Stimulated activated CD8-positive, alpha-beta memory T cell treated with anti-CD3 and anti-CD28 coated beads, Interleukin-15, amount 100 ng/mL, for 4 hours (primary cell): ENCODE results near the gene MACROH2A1.

ENCODE experiments used
- DNase-seq, 2 donors: peaks; one replicate each; pipeline ENCODE4 v3.0.0-alpha.2; 2020; ENCODE audit warnings: low read depth in 2 of 2

MACROH2A1 gene

DNA sequence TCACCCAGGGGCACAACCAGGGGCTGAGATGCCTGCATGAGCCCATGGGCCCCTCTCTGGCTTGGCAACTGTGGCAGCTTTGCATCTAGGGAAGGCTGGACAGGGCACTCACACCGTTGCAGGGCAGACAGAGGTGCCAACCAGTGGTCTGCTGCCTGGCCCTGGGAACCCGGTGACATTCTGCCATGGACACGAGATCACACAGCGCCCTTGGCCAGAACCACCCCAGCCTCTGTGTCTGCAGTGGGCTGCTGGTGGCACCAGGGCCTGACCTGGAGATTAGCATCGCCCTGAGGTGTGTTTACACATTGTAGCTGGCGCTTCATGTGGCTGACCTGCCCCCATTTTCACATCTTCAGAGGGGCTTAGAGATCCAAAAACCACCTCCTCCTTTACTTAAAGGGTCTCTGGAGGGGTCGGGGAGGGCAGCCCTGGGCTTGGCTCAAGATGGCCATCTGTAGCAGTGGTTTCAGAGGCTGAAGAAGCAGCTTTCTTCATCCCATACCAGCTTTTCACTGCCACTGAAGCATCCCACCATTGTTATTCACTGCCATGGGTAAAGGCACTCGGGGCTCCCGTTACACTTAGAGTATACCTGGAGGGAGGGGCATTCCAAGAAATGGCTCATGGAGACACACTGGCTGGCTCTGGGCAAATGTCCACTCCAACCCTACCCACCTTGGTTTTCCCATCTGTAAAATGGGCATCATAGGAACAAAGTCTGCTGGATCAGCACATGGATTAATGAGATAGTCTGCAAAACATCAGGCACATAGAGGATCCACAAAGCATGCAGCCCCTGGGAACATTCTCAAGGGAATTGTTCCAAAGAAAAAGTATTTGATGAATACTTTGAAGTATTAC is 36.7 kb upstream of the MACROH2A1 start:
- DNase-seq = no peak

DNA sequence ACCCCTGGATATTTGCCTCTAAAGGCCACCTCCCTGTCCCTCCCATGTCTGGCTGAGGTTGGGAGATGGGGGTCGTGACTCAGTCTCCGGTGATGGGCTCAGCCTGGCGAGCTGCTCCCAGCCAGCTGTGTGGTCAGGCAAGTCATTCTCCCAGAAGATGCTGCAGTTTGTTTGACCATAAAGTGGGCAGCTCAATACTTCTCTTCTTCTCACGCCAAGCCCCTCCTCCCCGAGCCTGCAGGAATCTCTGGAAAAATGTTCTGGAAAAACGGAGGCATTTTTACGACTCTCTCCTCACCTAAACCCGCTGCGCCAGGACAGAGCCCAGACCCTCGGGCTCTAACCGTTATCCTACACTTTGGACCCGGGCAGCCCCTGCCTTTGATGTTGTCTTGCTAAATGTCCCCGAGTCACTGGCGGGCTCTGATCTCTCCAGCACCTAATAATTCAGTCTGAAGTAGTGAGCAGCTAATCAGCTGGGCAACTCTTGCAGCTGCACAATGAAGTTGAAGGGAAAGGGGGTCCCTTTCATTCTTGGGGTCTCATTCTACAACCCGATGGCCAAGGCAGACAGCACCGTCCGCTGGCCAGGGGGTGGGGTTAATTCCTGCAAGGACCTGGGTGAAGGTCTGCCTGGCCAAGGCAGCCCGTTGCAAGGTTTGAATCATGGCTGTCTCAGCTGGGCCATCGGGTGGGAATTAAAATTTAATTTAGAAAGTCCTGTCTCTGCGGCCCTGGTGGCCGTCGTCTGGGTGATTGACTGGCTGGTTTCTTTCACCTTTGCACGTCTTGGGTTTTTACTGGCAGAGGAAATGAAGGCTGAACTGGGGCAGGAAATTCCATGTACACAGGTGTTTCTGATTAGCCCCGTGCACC is 35.8 kb upstream of the MACROH2A1 start:
- no peak for DNase-seq

DNA sequence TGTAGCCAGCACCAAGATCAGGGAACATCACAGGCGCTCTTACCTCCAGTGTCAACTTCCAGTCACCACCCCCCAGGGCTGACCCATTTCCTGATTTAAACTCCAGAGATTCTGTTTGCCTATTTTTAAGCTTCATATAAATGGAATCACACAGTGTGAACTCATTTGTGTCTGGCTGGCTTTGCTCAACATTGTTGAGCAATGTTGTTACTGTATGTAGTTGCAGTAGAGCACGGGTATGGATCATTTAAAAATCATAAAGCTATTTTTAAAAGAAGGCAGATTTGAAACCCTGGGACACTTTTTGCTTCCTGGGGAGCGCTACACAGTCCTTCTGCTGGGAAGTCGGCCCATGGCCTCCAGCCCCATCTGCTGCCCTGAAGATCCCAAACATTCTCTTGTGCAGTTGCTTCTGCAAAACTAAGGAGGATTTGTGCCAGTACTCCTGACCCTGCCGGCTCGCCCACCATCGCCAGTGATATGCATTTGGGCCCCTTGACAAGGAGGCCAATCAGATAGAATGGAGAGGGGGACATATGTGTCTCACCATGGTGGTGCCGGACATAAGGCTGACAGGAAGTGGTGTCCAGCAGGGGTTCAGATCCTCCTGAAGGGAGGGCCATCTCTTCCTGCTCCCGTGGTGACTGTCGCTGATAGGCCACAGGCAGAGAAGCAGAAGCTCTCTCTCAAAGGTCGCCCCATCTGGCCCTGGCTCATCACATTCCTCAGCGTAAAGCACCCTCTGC is 34.8 kb upstream of the MACROH2A1 start:
- DNase-seq = no peak

DNA sequence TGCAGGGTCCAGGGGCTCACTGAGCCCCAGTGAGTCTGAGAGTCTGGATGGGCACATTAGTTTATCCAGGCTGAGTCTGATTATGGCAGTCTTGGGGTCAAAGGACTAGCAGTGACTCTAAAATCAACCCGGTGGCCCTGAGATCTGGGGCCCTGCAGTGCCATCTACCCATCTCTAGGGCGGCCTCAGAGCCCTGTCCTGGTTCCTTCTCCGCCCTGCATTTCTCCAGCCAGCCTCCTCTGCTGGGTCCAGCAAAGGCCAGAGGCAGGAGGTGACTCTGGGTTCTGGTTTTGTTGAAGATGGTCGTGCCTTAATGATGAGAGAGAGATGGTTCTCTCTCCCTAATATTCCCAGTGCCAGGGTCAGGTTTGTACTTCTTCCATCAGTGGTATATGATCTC is 33.1 kb upstream of the MACROH2A1 start:
- no peak for DNase-seq

DNA sequence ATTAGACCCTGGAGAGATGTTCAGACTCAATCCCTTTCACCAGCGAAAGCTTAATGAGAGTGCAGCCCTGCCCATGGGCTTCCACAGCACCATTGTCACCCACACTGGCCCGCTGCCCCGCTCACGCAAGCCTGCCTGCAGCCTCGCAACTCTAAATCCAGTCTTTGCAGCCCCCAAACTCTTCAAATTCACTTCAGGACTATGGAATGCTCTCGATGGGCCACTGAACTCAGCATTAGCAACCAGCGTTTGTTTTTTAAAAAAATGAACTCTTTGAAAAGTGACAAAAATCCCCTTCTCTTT is 31.1 kb upstream of the MACROH2A1 start:
- DNase-seq = no peak

DNA sequence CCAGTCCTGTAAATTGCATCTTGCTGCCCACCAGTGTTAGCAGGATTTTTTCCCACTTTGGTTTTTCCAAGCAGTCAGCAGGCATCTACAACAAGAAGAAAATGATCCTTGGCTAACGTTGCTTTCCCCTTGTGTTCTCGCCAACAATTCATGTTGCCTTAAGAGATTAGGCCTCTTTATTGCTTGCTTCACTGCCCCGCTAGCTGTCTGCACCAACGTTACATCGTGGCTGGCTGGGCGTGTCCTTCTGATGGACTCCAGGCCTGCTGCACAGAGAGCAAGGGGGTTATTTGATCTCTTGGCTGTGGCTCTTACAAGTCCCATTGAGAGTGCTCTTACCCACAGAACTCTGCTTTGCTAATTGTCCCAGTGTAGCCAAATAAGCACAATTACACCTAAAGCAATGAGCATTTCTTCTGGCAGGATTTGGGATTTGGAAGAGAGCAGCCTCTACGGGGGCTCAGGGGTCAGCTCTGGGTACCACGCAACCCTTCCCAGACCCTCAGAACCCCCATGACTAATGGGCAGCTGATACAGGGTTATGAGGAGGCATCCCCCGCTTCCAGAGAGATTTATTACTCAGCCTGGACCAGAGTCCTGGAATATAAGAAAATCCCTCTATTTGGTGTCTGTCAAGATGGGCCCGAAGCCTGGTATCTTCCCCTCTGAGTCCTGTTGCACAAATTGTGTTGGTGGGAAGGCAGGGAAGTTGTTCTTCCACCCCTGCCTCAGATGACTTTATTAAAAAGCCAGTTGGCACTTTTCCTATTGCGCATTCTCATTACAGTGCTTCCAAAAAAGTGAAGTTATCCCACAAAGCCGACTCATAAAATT is 30.5 kb upstream of the MACROH2A1 start:
- no peak for DNase-seq

DNA sequence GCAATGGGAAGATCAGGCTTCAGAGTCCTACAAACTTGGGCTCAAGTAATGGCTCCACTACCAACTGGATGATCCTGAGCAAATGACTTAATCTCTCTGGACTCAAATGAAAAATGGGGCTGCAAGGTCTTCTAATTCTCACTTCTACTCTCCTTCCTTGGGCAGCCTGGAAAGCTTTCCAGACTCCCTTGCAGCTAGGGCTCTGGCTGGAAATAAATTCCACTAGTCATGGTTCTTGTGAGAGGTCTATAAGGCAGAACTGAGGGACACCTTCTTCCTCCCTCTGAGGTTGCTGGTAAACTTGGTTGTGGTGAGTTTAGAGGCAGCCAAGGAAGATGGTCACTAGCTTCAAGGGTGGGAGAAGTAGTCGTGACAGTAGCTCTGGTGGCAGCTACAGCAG is 29.6 kb upstream of the MACROH2A1 start:
- no peak for DNase-seq

DNA sequence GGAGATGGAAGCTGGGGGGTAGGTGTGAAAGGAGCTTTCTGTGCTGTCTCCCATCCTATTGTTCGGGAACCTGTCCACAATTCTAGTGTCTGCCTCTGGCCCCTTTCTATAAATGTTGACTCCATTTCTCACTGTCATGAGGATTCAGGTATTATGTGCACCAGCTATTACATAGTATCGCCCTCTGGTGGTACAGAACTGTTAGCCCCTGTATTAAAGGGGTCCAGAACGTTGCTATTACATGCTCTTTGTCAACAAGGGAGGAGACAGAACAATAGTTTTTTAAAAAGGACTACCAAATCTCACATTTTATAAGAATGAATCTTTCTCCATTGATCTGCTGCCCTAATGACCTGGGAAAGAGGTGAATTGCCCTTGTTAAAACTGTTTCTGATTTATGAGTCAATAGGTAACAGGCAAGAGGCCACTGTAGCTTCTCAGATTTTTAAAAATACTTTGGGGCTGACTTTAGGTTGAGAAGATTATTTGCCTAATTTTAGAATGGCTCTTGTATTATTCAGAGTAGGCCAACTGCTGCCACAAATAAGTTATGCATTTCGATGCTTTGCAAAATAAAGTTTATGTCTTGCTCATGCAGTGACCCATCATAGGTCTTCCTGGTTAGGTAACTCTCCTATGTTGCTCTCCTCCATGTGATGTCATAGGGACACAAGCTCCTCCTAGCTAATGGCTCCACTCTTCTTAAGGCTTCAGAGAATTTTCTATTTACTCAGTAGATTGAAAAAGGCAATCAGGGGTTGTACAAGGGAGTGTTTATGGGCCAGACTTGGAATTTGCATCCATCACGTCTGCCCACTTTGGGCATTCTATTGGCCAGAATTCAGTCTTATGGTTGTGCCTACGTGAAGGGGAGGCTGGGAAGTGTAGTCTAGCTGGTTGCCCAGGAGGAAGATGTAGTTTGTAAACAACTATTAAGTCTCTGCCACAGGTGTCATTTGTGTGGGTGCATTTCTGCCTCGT is 27.4 kb upstream of the MACROH2A1 start:
- no peak for DNase-seq

DNA sequence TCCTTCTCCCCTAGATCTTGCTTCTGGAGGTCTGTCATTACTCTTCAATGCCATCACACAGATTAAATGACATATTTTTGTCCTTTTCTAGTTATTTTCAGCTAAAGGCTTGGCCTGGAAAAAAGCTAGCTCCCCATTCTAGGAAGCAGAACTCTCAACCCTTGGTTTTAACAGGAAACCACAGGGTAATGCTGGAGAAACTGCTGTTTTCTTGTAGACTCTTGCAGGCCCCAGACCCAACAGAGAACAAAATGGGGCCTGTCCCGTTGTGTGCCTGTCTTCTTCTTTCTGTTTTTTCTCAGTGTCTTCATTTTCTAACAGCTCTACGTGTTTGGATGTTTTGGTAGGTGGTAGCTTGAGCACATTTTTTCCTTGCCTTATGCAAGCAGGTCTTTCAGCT is 26.6 kb upstream of the MACROH2A1 start:
- no peak for DNase-seq

DNA sequence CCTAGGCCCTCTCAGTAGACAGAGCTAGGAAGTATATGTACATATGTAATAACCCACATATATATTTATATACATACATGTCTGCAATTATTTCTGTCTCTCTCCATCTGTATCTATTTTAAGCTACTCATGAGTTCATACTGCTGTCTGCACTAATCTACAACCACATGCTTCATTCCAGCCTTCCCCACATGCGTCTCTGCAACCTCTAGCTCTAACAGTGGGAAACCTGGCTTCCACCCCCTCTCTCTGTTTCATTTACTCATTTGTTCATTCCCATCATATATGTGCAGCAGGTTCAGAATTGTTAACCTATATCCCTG is 24.8 kb upstream of the MACROH2A1 start:
- DNase-seq = no peak

DNA sequence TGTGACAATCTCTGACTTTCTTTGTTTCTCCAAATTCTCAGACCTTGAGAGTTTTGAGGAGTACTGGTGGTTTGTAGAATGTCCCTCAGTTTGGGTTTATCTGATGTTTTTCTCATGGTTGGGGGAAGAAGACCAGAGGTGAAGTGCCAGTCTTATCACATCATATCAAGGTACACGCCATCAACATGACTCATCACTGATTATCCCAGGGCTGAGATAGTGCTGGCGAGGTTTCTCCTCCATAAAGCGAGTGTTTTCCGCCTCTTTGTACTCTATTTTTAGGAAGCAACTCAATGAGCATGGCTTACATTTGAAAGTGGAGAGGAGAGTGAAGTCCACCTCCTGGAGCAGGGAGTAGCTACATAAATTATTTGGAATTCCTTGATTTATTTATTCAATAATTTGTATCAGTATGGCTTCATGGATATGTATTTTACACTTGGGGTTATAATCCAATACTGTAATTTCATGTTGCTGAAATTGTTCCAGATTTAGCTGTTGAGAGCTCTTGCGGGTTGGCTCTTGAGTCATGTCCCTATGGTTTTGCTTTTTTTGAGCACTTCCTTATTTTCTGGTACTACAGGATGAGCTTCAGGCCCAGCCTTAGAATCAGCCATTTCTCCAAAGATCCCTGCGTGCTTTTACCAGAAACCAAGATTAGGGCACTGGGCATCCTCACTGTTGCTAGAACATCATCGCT is 24.3 kb upstream of the MACROH2A1 start:
- no peak for DNase-seq

DNA sequence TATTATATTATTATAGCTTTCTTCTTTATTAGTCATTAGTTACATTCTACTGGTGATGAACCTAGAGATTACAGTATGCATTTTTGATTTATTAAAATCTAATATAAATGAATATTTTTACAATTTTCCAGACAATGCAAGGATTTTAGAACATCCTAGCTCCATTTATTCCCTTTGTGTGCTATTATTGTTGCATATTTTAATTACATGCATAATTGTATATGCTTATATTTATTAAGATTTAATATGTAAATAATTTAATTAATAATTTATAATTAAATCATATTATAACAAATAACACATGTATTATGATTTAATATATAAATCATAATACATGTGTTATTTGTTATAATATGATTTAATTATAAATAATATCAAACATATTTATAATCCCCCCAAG is 23.4 kb upstream of the MACROH2A1 start:
- no peak for DNase-seq

DNA sequence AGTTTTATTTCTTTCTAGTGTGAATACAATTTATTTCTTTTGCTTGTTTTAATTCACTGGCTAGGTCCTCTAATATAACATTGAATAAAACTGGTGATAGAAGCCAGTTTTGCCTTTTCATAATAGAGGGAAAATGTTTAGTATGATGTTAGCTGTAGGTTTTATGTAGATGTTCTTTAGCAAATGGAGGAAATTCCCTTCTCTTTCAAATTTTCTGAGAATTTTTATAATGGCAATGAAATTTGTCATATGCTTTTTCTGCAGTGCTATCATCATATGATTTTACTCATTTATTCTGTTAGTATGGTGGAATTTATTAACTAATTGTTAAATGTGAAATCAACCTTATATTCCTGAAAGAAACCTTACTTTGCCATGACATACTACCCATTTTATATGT is 18.1 kb upstream of the MACROH2A1 start:
- no peak for DNase-seq

DNA sequence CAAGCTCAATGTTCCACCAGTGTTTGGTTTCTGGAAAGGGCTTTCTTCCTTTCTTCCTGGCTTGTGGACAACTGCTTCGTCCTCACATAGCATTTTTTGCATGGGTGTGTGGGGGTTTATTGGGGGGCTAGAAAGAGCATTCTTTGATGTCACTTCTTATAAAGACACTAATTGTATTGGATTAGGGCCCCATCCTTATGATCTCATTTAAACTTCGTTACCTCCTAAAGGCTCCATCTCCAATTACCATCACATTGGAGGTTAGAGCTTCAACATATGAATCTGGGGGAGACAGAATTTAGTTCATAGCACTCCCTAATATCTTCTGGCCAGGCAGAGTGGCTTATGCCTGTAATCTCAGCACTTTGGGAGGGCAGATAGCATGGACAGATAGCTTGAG is 6.1 kb upstream of the MACROH2A1 start:
- DNase-seq = no peak

DNA sequence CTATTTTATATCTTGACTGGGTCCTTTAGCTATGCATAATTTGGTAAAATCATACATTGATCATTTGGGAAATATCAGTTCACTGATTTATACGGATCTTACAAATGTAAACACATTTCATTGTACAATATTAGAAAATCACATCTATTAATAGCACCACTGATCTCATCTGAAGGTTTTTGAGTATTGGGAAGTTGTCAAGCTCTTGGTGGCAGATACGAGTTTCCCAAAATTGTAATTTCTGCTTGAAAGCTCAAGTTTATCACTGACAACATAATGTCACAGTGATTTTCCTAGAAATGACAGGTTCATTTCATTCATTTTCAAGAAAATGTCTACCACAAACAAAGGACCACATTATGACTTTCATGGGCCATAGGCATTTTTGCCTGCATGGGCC is 3.0 kb upstream of the MACROH2A1 start:
- no peak for DNase-seq

DNA sequence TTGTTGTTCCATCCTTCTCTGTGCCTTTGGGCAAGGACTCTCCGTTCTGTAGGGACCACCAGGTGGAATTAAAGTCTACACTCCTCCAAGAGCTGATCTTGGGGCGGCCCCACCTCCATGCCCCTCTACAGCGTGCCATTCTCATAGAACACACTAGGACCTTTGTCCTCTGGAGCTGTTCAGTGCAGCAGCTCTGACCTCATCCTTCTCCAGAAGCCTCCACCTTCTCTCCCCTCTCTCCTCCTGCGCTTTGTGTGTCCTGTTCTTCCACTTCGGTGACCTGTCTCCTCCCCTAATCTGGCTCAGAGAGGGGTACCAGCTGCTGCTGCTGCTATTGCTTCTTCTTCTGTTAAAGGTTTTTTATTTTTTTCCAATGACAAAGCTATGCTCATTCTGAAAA is 1.8 kb upstream of the MACROH2A1 start:
- no peak for DNase-seq

DNA sequence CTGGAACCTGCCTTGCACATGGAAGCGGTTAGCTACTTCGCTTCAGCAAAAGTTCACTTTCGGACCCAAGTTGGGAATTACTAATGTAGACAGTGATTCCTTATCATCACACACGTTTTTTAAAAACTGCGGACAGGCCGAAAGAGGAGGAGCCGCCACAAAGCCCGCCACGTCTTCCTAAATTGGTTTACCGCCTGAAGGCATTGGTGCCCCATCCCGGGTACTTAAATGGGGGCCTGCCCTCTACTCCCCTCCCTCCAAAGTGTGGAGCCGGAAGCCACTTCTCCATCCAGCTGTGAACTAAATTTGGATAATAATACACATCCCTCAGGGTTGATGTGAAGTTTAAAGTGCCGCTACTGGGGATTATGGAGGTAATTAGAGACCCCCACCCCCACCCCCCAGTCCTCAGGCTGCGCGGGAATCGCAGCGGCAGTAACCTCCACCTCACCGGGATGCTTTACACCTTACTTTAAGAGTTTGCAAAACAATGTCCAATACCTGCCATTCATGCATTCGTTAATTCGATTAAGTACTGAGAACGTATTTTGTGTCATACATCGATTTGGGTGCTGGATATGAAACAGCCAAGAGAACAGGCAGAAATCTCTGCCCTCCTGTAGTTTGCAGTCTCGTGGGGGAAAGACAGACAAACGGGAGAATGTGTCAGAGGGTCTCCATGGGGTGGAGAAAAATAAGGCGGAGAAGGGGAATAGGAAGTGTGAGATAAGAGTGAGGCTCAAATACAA is 937 bp upstream of the MACROH2A1 start:
- DNase-seq = no peak

DNA sequence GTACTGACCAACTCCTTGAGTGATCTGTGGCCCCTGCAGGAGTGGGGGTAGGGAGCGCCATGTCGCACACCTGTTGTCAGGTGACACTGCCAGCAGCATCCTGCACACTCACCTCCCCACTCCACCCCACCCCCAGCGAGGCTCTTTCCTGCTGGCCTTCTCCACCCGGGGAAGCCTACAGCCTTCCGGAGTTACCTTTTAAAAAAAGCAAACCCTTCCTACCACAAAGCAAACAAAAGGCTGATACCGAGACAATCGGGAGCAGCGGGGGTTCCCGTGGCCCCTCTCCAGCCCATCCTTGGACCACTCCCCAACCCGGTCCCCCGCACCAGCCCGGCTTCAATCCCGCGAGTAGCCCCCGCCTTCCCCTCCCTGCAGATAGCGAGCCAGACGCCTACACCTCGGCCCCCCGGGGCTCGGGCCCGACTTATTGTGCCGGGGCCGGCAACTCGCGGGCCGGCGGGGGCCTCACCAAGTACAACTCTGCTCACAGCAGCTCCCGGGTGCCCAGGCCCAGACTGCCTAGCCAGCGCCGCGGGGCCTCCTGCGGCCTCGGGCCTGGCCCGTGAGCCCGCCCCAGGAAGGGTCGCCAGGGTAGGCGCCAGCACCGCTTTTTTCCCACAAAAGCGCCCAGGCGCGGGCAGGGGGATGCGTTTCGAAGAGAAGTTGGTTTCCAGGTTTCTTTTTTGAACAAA is 724 bp downstream of the MACROH2A1 start:
- no peak for DNase-seq

DNA sequence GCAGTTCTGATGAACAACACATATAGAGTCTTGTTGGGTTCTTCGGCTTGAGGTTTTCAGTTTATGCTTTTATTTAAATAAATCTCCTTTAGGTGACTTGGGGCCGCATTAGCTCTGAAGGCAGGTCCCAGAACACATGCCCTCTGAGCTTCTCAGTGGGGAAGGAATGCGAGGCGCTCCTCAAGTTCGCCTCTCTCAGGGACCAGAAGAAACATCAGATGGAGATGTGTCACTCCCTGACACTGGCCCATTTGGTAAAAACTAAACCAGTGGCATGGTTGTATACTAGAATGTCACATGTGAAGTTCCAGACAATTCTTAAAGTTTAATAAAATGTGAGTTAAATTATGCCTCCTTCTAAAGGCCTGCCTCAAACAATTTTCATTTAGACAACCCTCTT is 1.9 kb downstream of the MACROH2A1 start:
- no peak for DNase-seq
